Endothelial cell (in vitro differentiated cells): ENCODE data around the gene SLC22A12. TPM values are rescaled to one million over a fixed set of nuclear protein-coding genes. Genes with fewer than 3 reads are reported as not detected.
A peak's percentile ranks its signal among the peaks of the same experiment; 100 is the strongest.

ENCODE experiments used
- DNase-seq: peaks from one replicate; pipeline ENCODE4 v3.0.0; 2021; ENCODE audit warnings: low spot score
- H3K27ac Mint-ChIP-seq: one replicate; pipeline ENCODE4 v1.8.0; 2021; ENCODE audit warnings: mixed read lengths, inconsistent platforms; ENCODE audit not compliant: unreplicated experiment
- H3K27me3 Mint-ChIP-seq: one replicate; pipeline ENCODE4 v1.8.0; 2021; ENCODE audit warnings: mild to moderate bottlenecking, moderate library complexity, mixed read lengths, inconsistent platforms; ENCODE audit not compliant: unreplicated experiment
- H3K36me3 Mint-ChIP-seq: one replicate; pipeline ENCODE4 v1.8.0; 2021; ENCODE audit warnings: mild to moderate bottlenecking, low read depth, mixed read lengths, inconsistent platforms; ENCODE audit not compliant: unreplicated experiment
- H3K4me1 Mint-ChIP-seq: one replicate; pipeline ENCODE4 v1.8.0; 2021; ENCODE audit warnings: mild to moderate bottlenecking, mixed read lengths, inconsistent platforms; ENCODE audit not compliant: unreplicated experiment
- H3K4me3 Mint-ChIP-seq: one replicate; pipeline ENCODE4 v1.8.0; 2021; ENCODE audit warnings: mild to moderate bottlenecking, mixed read lengths, inconsistent platforms; ENCODE audit not compliant: unreplicated experiment
- H3K9me3 Mint-ChIP-seq: one replicate; pipeline ENCODE4 v1.8.0; 2021; ENCODE audit warnings: mixed read lengths, inconsistent platforms; ENCODE audit not compliant: unreplicated experiment
- total RNA-seq: library from RNA; stranded (reverse); fragmentation: NEBNext Ultra II Directional; extraction: Animal tissue kit (Norgen Biotek cat#: 25700); gene quantifications from one replicate; pipeline ENCODE4 v1.2.1, GENCODE V29; 2021; ENCODE audit not compliant: unreplicated experiment
- TF ChIP-seq, protein P1 (sequence below): fragments of 200-600 bp; sonication (generic); IDR thresholded peaks from one replicate; pipeline ENCODE4 v1.5.0; 2021; ENCODE audit warnings: antibody characterized with exemption; ENCODE audit not compliant: unreplicated experiment

Gene SLC22A12
- total RNA-seq, 1 donor from 2014 or later = not detected

DNA sequence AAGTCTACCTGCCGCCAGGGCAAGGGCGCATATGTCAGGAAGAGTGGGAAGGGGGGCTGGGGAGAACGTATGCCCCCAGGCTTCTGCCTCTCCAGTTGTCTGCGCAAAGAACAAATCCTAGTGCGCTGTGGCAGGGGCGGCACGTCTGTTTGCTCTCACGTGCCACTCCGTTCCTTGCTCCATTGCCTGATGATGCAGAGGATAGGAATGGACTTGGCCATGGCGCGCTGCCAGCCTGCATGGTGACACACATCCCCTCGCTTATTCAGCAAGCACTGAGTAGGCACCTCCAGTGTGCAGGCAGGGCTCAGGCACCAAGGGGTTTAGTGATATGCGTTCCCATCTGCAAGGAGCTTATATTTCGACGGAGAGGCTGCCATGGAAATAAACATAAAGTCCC, 45.4 kb upstream of the SLC22A12 start:
- TF ChIP-seq, protein P1, sequence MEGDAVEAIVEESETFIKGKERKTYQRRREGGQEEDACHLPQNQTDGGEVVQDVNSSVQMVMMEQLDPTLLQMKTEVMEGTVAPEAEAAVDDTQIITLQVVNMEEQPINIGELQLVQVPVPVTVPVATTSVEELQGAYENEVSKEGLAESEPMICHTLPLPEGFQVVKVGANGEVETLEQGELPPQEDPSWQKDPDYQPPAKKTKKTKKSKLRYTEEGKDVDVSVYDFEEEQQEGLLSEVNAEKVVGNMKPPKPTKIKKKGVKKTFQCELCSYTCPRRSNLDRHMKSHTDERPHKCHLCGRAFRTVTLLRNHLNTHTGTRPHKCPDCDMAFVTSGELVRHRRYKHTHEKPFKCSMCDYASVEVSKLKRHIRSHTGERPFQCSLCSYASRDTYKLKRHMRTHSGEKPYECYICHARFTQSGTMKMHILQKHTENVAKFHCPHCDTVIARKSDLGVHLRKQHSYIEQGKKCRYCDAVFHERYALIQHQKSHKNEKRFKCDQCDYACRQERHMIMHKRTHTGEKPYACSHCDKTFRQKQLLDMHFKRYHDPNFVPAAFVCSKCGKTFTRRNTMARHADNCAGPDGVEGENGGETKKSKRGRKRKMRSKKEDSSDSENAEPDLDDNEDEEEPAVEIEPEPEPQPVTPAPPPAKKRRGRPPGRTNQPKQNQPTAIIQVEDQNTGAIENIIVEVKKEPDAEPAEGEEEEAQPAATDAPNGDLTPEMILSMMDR = no peak
- no peaks in the 10 kb centered on the region for H3K4me1 Mint-ChIP-seq
- H3K27me3 Mint-ChIP-seq = no peaks in the 10 kb centered on the region
- no peak overlapping the region for H3K4me3 Mint-ChIP-seq
- no peak for DNase-seq
- no peaks in the 10 kb centered on the region for H3K9me3 Mint-ChIP-seq
- no peak overlapping the region for H3K27ac Mint-ChIP-seq
- peaks cover 3% of the 10 kb centered on the region for H3K36me3 Mint-ChIP-seq

DNA sequence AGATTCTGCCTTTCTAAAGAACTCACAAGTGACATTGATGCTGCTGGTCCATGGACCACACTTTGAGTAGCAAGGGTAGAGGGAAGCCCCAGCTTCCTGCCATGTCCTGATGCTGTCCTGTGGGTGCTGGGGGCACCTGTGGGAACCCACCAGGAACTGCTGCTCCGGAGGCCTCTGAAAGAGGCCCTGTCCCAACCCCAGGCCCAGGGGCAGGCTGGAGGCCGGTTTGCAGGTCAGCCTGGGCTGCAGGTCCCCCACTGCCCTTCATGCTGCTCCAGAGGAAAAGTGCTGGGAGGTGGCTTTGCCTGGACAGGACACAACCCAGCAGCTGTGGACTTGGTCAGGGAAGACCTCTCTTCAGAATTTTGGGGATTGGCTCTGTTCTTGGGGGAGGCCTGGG, 44.8 kb upstream of the SLC22A12 start:
- Mint-ChIP-seq H3K4me3 (no peak overlapping the region), H3K27me3 (no peaks in the 10 kb centered on the region), H3K4me1 (no peaks in the 10 kb centered on the region), H3K27ac (no peak overlapping the region), H3K36me3 (peaks cover 3% of the 10 kb centered on the region), H3K9me3 (no peaks in the 10 kb centered on the region)
- TF ChIP-seq, protein P1 = no peak
- no peak for DNase-seq

DNA sequence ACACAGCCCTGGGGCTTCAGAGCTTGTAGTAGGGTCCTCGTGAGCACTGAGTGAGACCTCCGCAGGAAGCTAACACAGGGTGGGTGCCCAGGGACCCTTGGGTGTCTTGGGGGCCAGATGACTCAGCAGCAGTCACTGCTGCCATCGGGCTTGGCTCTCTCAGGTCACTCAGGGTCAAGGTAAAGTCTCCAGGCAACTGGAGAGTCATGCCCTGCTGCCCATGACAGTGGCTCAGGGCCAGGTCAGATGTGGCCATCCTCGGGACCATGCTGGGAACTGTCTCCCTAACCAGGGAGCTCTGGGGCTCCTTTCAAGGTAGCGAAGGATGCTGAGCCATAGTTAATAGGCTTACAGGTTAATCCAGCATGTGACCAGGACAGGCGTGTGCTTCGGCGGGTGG, 44.4 kb upstream of the SLC22A12 start:
- Mint-ChIP-seq H3K4me1 (no peaks in the 10 kb centered on the region), H3K9me3 (no peaks in the 10 kb centered on the region), H3K4me3 (no peak overlapping the region), H3K27ac (no peak overlapping the region), H3K36me3 (peaks cover 3% of the 10 kb centered on the region), H3K27me3 (no peaks in the 10 kb centered on the region)
- TF ChIP-seq, protein P1 = no peak
- DNase-seq = no peak

DNA sequence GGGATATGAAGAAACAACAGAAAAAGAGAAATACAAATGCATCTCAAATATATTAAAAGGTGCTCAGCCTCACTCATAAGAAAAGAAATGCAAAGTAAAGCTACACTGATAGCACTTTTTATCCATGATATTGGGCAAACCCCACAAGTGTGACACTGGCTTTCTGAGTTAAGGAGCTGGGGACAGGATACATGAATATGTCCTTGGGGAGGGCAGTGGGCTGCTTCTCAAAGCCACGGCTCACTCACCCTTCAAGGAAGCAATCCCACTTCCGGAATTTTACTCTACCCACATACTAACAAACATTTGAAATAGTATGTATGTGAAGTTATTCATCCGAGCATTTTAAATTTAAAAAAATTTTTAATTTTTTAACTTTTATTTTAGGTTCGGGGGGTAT, 41.1 kb upstream of the SLC22A12 start:
- Mint-ChIP-seq H3K4me3 (no peak overlapping the region), H3K27ac (no peak overlapping the region), H3K9me3 (peaks cover 6% of the 10 kb centered on the region), H3K27me3 (no peaks in the 10 kb centered on the region), H3K36me3 (peaks cover 3% of the 10 kb centered on the region), H3K4me1 (peaks cover 6% of the 10 kb centered on the region)
- TF ChIP-seq, protein P1 = no peak
- no peak for DNase-seq

DNA sequence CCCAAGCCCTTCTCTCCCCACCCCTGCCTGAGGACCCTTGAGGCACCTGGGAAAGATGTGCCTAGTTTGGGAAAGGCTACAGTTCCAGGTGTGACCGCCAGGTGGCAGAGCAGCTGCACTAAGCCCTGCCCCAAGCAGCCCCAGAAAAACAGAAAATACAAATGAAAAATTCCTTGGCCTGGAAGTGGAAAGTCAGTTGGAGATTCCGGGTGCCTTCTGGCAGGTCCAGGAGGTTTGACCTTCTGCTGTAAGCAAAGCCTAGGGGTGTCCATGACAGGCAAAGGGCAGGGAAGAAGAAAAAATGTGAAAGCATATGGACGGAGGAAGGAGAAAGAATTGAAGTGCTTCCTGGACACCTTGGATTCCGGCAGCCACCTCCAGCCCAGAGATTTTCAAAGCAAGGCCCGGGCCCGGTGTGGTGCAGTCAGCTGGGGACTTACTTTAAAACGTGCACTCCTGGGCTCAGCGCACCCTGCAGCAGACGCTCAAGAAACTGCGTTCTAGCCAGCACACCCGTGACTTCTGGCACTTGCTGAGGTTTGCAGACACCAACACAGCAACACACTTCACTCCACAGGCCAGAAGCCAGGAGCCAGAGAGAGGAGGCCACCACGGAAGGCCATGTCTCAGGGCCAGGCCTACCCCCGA, 37.3 kb upstream of the SLC22A12 start:
- TF ChIP-seq, protein P1 = peak; percentile 99
- H3K36me3 Mint-ChIP-seq = no peaks in the 10 kb centered on the region
- H3K9me3 Mint-ChIP-seq = peaks cover 6% of the 10 kb centered on the region
- H3K27ac Mint-ChIP-seq = no peak overlapping the region
- peaks cover 12% of the 10 kb centered on the region for H3K4me1 Mint-ChIP-seq
- peak; percentile 66 for DNase-seq
- H3K4me3 Mint-ChIP-seq = no peak overlapping the region
- H3K27me3 Mint-ChIP-seq = no peaks in the 10 kb centered on the region
